H1 (cell line): ENCODE measurements around the gene SMYD1. TPM values are rescaled to one million over a fixed set of nuclear protein-coding genes. Genes with fewer than 3 reads are reported as not detected.

Source experiments
- CBX8 ChIP-seq: fragments of 300-800, 300-1000 bp; sonication (generic); IDR thresholded peaks from 2 replicates; pipeline ENCODE4 v1.7.1; 2016; ENCODE audit warnings: low read depth, low read length, borderline replicate concordance
- HDAC6 ChIP-seq: IDR thresholded peaks from one replicate; pipeline ENCODE4 v1.7.1; 2012; ENCODE audit warnings: low read depth, mild to moderate bottlenecking, inconsistent platforms, low read length, moderate library complexity
- KDM4A ChIP-seq: IDR thresholded peaks from one replicate; pipeline ENCODE4 v1.7.1; 2012; ENCODE audit warnings: low read depth, mild to moderate bottlenecking, moderate library complexity, low read length, inconsistent platforms; ENCODE audit not compliant: severe bottlenecking
- POLR2AphosphoS5 ChIP-seq: IDR thresholded peaks from 2 replicates; pipeline ENCODE4 v1.6.1; 2011; ENCODE audit warnings: low read depth, low read length
- polyA plus RNA-seq, 7 experiments: library from polyadenylated mRNA; depleted of rRNA in 3 of 7; stranded (reverse) in 5 of 7; unstranded in 2 of 7; fragments of >200 nt in 5 of 7; fragments of 200-250 nt in 2 of 7; gene quantifications; 1 replicate in 5 of 7; 2 replicates in 1 of 7; 4 replicates in 1 of 7; pipeline versions ENCODE4 v1.2.1 to v1.2.3, GENCODE V29; 2011 to 2013; ENCODE audit warnings: missing spikeins in 2 of 7, mixed read lengths in 2 of 7
- total RNA-seq: library from RNA; stranded (reverse); fragmentation: NEBNext Ultra II Directional; extraction: Animal tissue kit (Norgen Biotek cat#: 25700); gene quantifications from 2 replicates; pipeline ENCODE4 v1.2.1, GENCODE V29; 2021
- TF ChIP-seq, protein P1 (sequence below): IDR thresholded peaks from 2 replicates; pipeline ENCODE4 v1.6.1; 2011; ENCODE audit warnings: low read length, improper control_type of control experiment

SMYD1 gene
- total and polyA plus RNA-seq, 2 of the 8 experiments (the other 6 are each of a cell fraction or from before 2014, with no cell fraction given), result 0.06 TPM; not detected in 1

DNA sequence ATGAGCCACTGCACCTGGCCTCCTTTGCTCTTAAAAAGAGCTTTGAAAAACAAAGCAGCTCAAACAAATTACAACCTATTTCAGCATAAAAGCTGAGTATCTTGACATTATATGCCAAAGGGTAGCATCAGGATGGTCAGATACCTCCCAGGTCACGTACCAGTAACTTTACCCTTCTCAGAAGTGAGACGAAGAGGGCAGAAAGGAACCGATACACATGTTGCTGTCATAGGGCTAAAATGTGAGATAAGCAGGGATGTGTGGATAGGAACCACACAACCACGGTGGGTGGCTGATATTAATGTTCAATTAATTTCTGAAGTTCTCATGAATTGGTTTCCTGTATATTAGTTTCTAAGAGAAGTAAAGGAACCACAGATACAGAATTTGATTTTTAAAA lies 38.7 kb upstream of the SMYD1 start (continued):
- TF ChIP-seq, protein P1, sequence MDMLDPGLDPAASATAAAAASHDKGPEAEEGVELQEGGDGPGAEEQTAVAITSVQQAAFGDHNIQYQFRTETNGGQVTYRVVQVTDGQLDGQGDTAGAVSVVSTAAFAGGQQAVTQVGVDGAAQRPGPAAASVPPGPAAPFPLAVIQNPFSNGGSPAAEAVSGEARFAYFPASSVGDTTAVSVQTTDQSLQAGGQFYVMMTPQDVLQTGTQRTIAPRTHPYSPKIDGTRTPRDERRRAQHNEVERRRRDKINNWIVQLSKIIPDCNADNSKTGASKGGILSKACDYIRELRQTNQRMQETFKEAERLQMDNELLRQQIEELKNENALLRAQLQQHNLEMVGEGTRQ, result no peak
- TF ChIP-seq CBX8, result no peak
- TF ChIP-seq KDM4A, result no peak
- no peak for TF ChIP-seq POLR2AphosphoS5
- TF ChIP-seq HDAC6, result no peak
